Epithelial cell of esophagus (primary cell): ENCODE results near the gene AKAP12.

Source experiments
- DNase-seq: peaks from one replicate; pipeline ENCODE4 v3.0.0; 2010; ENCODE audit warnings: low read depth
- H3K4me3 ChIP-seq: 2 replicates; pipeline ENCODE4 v1.5.1; 2011; ENCODE audit warnings: mild to moderate bottlenecking, low read length, control low read depth
- TF ChIP-seq, protein P1 (sequence below): IDR thresholded peaks from 2 replicates; pipeline ENCODE4 v1.5.1; 2011; ENCODE audit warnings: low read depth, mild to moderate bottlenecking, low read length, control low read depth, inconsistent platforms; ENCODE audit not compliant: insufficient read depth; ENCODE audit errors: missing control alignments

Gene AKAP12

DNA sequence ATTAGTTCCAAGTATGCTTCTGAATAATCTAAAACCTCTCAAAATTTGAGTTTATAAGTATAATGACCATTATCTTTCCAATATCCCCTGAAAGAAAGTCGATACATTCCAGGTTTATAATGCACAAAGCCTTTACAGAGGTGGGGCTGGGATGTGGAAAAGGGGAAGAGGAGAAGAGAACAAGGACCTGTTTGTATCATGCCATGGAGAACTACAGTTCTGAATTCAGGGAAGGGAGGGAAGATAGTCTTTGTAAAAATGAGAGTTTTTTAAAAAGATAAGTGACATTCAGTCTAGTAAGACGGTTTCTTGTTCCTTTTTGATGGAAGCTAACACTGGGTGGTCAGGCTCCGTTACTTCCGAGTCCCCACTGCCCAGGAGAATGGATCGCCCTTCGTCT, 125.5 kb downstream of the AKAP12 start:
- DNase-seq = no peak
- no peak overlapping the region for H3K4me3 ChIP-seq
- TF ChIP-seq, protein P1, sequence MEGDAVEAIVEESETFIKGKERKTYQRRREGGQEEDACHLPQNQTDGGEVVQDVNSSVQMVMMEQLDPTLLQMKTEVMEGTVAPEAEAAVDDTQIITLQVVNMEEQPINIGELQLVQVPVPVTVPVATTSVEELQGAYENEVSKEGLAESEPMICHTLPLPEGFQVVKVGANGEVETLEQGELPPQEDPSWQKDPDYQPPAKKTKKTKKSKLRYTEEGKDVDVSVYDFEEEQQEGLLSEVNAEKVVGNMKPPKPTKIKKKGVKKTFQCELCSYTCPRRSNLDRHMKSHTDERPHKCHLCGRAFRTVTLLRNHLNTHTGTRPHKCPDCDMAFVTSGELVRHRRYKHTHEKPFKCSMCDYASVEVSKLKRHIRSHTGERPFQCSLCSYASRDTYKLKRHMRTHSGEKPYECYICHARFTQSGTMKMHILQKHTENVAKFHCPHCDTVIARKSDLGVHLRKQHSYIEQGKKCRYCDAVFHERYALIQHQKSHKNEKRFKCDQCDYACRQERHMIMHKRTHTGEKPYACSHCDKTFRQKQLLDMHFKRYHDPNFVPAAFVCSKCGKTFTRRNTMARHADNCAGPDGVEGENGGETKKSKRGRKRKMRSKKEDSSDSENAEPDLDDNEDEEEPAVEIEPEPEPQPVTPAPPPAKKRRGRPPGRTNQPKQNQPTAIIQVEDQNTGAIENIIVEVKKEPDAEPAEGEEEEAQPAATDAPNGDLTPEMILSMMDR = no peak

DNA sequence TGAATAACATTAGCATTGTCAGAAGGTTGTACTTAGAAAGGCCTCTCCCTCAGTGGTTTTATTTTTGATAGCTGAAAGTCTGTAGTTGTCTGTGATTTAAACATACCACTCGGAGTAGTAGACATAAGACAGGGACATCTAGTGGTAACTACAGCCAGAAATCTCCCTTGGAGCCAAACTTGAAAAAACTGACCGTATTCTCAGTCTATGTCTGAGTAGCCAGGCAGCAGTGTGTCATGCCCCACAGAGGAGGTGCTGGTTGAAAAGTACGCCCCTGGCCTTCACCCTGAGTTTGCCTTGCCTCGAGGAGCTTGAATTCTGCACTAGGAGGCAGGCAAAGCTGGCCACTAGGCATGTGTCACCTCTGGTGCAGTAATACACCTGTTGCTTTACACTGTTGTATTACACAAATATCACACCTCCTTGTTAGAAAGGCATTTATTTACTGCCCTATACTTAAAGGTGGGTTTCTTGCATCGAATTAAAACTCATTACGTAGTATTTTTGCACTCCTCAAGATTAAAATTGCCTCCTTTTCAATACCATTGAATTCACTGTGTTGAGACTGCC, 130.8 kb downstream of the AKAP12 start:
- H3K4me3 ChIP-seq = no peak overlapping the region
- DNase-seq = no peak
- TF ChIP-seq, protein P1 = no peak

- no peak for DNase-seq
- no peak overlapping the region for H3K4me3 ChIP-seq
- TF ChIP-seq, protein P1 = no peak
Measured at GRCh38 chr6:151372164-151372563, 132.4 kb downstream of the AKAP12 start.

GRCh38 chr6:151374036-151374683, 134.4 kb downstream of the AKAP12 start:
- TF ChIP-seq, protein P1 = no peak
- DNase-seq = peak; percentile 32
- H3K4me3 ChIP-seq = no peak overlapping the region

DNA sequence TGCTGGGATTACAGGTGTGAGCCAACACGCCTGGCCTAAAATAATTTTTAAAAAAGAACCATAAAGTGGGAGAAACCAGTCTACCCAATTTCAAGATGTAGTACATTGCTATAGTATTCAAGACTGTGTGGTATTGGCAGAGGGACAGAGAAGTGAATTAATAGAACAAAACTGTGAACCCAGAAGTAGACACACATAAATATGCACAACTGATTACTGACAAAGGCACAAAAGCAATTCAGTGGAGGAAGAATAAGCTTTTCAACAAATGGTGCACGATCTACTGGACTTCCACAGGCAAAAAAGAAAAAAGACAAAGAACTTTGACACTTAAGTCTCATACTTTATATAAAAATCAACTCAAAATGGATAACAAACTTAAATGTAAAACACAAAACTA, 136.1 kb downstream of the AKAP12 start:
- no peak overlapping the region for H3K4me3 ChIP-seq
- TF ChIP-seq, protein P1 = no peak
- DNase-seq = no peak

- TF ChIP-seq, protein P1 = no peak
- DNase-seq = no peak
- no peak overlapping the region for H3K4me3 ChIP-seq
Measured at GRCh38 chr6:151376440-151376839, 136.7 kb downstream of the AKAP12 start.

- TF ChIP-seq, protein P1 = no peak
- H3K4me3 ChIP-seq = no peak overlapping the region
- no peak for DNase-seq
Measured at GRCh38 chr6:151377095-151377494, 137.3 kb downstream of the AKAP12 start.
